HG03439 (cell line): ENCODE results near the gene FOSL1.
"Not testable (repeated sequence)": the region's sequence is repeated elsewhere in the genome, so short reads cannot be mapped to it uniquely, and the experiment has no call there.

Experiments
- ATAC-seq: cut with Tn5 transposase; IDR thresholded peaks from one replicate; pipeline ENCODE4 v1.9.1; 2021; ENCODE audit warnings: mild to moderate bottlenecking, moderate library complexity; ENCODE audit not compliant: unreplicated experiment

FOSL1 gene

GRCh38 chr11:65854852-65855837, 45.0 kb downstream of the FOSL1 start:
- no peak for ATAC-seq

- no peak for ATAC-seq
These were observed 46.0 kb downstream of the FOSL1 start for GRCh38 chr11:65854161-65854592.

GRCh38 chr11:65853246-65853979, 46.8 kb downstream of the FOSL1 start:
- no peak for ATAC-seq

- ATAC-seq, result no peak
These were observed 47.5 kb downstream of the FOSL1 start for GRCh38 chr11:65852508-65853245.

GRCh38 chr11:65851811-65852507, 48.2 kb downstream of the FOSL1 start:
- ATAC-seq, result no peak

- ATAC-seq, result no peak
These were observed 49.1 kb downstream of the FOSL1 start for GRCh38 chr11:65851083-65851579.

GRCh38 chr11:65850217-65851082, 49.7 kb downstream of the FOSL1 start:
- ATAC-seq, result no peak

- no peak for ATAC-seq
These were observed 50.4 kb downstream of the FOSL1 start for GRCh38 chr11:65849771-65850216.

- no peak for ATAC-seq
These were observed 50.8 kb downstream of the FOSL1 start for GRCh38 chr11:65849366-65849765.

- not testable (repeated sequence) for ATAC-seq
These were observed 51.5 kb downstream of the FOSL1 start for GRCh38 chr11:65848693-65849092.

- no peak for ATAC-seq
These were observed 52.4 kb downstream of the FOSL1 start for GRCh38 chr11:65847746-65848145.

GRCh38 chr11:65844231-65844872, 55.8 kb downstream of the FOSL1 start:
- ATAC-seq, result no peak

- no peak for ATAC-seq
These were observed 56.4 kb downstream of the FOSL1 start for GRCh38 chr11:65843811-65844210.

- no peak for ATAC-seq
These were observed 58.0 kb downstream of the FOSL1 start for GRCh38 chr11:65842144-65842543.
